GM23248 (cell line): ENCODE measurements around the gene PIAS2. TPM values are rescaled to one million over a fixed set of nuclear protein-coding genes. Genes with fewer than 3 reads are reported as not detected.

Experiments used
- DNase-seq: peaks from one replicate; pipeline ENCODE4 v3.0.0-alpha.2; 2015
- H2AFZ ChIP-seq: fragments of 200-600 bp; sonication (generic); 2 replicates; pipeline ENCODE4 v1.6.1; 2016; ENCODE audit warnings: antibody characterized with exemption
- H3F3A ChIP-seq: fragments of 200-600 bp; sonication (generic); 2 replicates; pipeline ENCODE4 v1.6.1; 2016; ENCODE audit warnings: mild to moderate bottlenecking, antibody characterized with exemption, mixed run types; ENCODE audit not compliant: insufficient read depth
- H3K27ac ChIP-seq: fragments of 200-600 bp; sonication (generic); 2 replicates; pipeline ENCODE4 v1.5.1; 2016; ENCODE audit warnings: mild to moderate bottlenecking
- H3K27me3 ChIP-seq: fragments of 200-600 bp; sonication (generic); replicated peaks from 2 replicates; pipeline ENCODE4 v1.6.1; 2016; ENCODE audit warnings: mild to moderate bottlenecking; ENCODE audit not compliant: insufficient read depth
- H3K36me3 ChIP-seq: fragments of 200-600 bp; sonication (generic); 2 replicates; pipeline ENCODE4 v1.6.1; 2016; ENCODE audit warnings: low read depth, mild to moderate bottlenecking
- H3K4me1 ChIP-seq: fragments of 200-600 bp; sonication (generic); 2 replicates; pipeline ENCODE4 v1.6.1; 2016; ENCODE audit warnings: mild to moderate bottlenecking; ENCODE audit not compliant: insufficient read depth
- H3K4me2 ChIP-seq: fragments of 200-600 bp; sonication (generic); one replicate; pipeline ENCODE4 v1.6.1; 2016; ENCODE audit warnings: mild to moderate bottlenecking; ENCODE audit not compliant: unreplicated experiment
- H3K4me3 ChIP-seq: fragments of 200-600 bp; sonication (generic); 2 replicates; pipeline ENCODE4 v1.5.1; 2016; ENCODE audit warnings: mild to moderate bottlenecking
- H3K79me2 ChIP-seq: fragments of 200-600 bp; sonication (generic); 2 replicates; pipeline ENCODE4 v1.6.1; 2016; ENCODE audit warnings: mild to moderate bottlenecking; ENCODE audit not compliant: insufficient read depth
- H3K9ac ChIP-seq: fragments of 200-600 bp; sonication (generic); 2 replicates; pipeline ENCODE4 v1.6.1; 2016; ENCODE audit warnings: mild to moderate bottlenecking
- H3K9me2 ChIP-seq: fragments of 200-600 bp; sonication (generic); 2 replicates; pipeline ENCODE4 v1.6.1; 2016; ENCODE audit warnings: mixed run types, mild to moderate bottlenecking, moderate library complexity; ENCODE audit not compliant: insufficient read depth
- H3K9me3 ChIP-seq: fragments of 200-600 bp; sonication (generic); one replicate; pipeline ENCODE4 v1.6.1; 2017; ENCODE audit warnings: low read depth
- H4K20me1 ChIP-seq: fragments of 200-600 bp; sonication (generic); 2 replicates; pipeline ENCODE4 v1.6.0; 2016; ENCODE audit not compliant: insufficient read depth
- EZH2 ChIP-seq: fragments of 200-600 bp; sonication (generic); IDR thresholded peaks from 2 replicates; pipeline ENCODE4 v1.6.1; 2018; ENCODE audit warnings: antibody characterized with exemption, mild to moderate bottlenecking; ENCODE audit not compliant: insufficient read depth, poor library complexity, severe bottlenecking
- EZH2phosphoT487 ChIP-seq: fragments of 200-600 bp; sonication (generic); IDR thresholded peaks from 2 replicates; pipeline ENCODE4 v1.6.1; 2018; ENCODE audit warnings: antibody characterized with exemption, moderate library complexity, mild to moderate bottlenecking, low read depth; ENCODE audit not compliant: insufficient read depth
- WGBS, 2 experiments: methylation state at CpG; one replicate each; pipeline ENCODE4 v1.1.6; 2015 to 2017; ENCODE audit warnings: low lambda C conversion rate in 2 of 2, low coverage in 1 of 2; ENCODE audit errors: missing lambda C conversion rate in 2 of 2; 5-methylcytosine and 5-hydroxymethylcytosine counted together
- in situ Hi-C: fragments of 300-500 bp; cut with MboI; formaldehyde crosslinking; loops from 2 replicates; pipeline ENCODE4 v1.15.0; 2020
- polyA plus RNA-seq: library from polyadenylated mRNA; unstranded; fragments of >200 nt; fragmentation: Nextera tagmentation; extraction: Ambion mirVana; gene quantifications from 2 replicates; pipeline ENCODE4 v1.2.1, GENCODE V29; 2016
- total RNA-seq: library from RNA; depleted of rRNA; stranded (reverse); fragments of >200 nt; shearing (Covaris generic); gene quantifications from 2 replicates; pipeline ENCODE4 v1.2.3, GENCODE V29; 2014

The PIAS2 gene
- total and polyA plus RNA-seq, 2 experiments from 2014 or later = 21.3 to 23.0 TPM

- no peak for TF ChIP-seq EZH2phosphoT487
- TF ChIP-seq EZH2 = no peak
- in situ Hi-C loops = no loop called here
- H3K4me1 ChIP-seq = no peaks in the 10 kb centered on the region; the same call in 1 of the 2 replicates
- H3K27ac ChIP-seq = no peak overlapping the region
- H3K4me3 ChIP-seq = no peak overlapping the region
- no peaks in the 10 kb centered on the region for H3F3A ChIP-seq
- no peak overlapping the region for H3K9ac ChIP-seq
- H2AFZ ChIP-seq = no peak overlapping the region
- peaks cover 22% of the 10 kb centered on the region for H3K79me2 ChIP-seq
- no peaks in the 10 kb centered on the region for H3K27me3 ChIP-seq
- H3K36me3 ChIP-seq = no peaks in the 10 kb centered on the region
- no peak for DNase-seq
- H4K20me1 ChIP-seq = no peaks in the 10 kb centered on the region; the same call in 1 of the 2 replicates
- no peaks in the 10 kb centered on the region for H3K9me3 ChIP-seq
- no peaks in the 10 kb centered on the region for H3K9me2 ChIP-seq
- no peak overlapping the region for H3K4me2 ChIP-seq
Observed at GRCh38 chr18:46856973-46857372, 60.3 kb downstream of the PIAS2 start.

GRCh38 chr18:46849007-46849406, 68.3 kb downstream of the PIAS2 start:
- no peak overlapping the region for H2AFZ ChIP-seq
- no peak for TF ChIP-seq EZH2
- TF ChIP-seq EZH2phosphoT487 = no peak
- H3K9me2 ChIP-seq = no peaks in the 10 kb centered on the region
- in situ Hi-C loops = no loop called here
- H3K4me2 ChIP-seq = no peak overlapping the region
- no peaks in the 10 kb centered on the region for H3K36me3 ChIP-seq
- no peak for DNase-seq
- no peak overlapping the region for H3K27ac ChIP-seq
- H3K4me1 ChIP-seq = no peaks in the 10 kb centered on the region
- no peaks in the 10 kb centered on the region for H3K9me3 ChIP-seq
- no peak overlapping the region for H3K9ac ChIP-seq
- no peak overlapping the region for H3K4me3 ChIP-seq
- H3K79me2 ChIP-seq = no peaks in the 10 kb centered on the region
- H3F3A ChIP-seq = no peaks in the 10 kb centered on the region
- no peaks in the 10 kb centered on the region for H4K20me1 ChIP-seq
- no peaks in the 10 kb centered on the region for H3K27me3 ChIP-seq

GRCh38 chr18:46843372-46843771, 73.9 kb downstream of the PIAS2 start:
- Histone ChIP-seq H2AFZ (no peak overlapping the region), H3K36me3 (no peaks in the 10 kb centered on the region), H3K4me2 (no peak overlapping the region), H3F3A (no peaks in the 10 kb centered on the region), H3K4me1 (no peaks in the 10 kb centered on the region), H3K9me3 (no peaks in the 10 kb centered on the region), H4K20me1 (no peaks in the 10 kb centered on the region), H3K9ac (no peak overlapping the region), H3K4me3 (no peak overlapping the region), H3K27ac (no peak overlapping the region), H3K9me2 (no peaks in the 10 kb centered on the region), H3K79me2 (no peaks in the 10 kb centered on the region), H3K27me3 (no peaks in the 10 kb centered on the region)
- no peak for TF ChIP-seq EZH2phosphoT487
- WGBS, 2 experiments = 96% methylated on average over 1 of the region's 1 CpG
- in situ Hi-C loops = no loop called here
- DNase-seq = no peak

- no peaks in the 10 kb centered on the region for H3K79me2 ChIP-seq
- no peaks in the 10 kb centered on the region for H3K27me3 ChIP-seq
- 85 to 86% methylated on average over 5 of the region's 5 CpGs for WGBS, 2 experiments
- no peaks in the 10 kb centered on the region for H3K9me3 ChIP-seq
- no peak for DNase-seq
- H3K4me1 ChIP-seq = no peaks in the 10 kb centered on the region
- H3K9me2 ChIP-seq = no peaks in the 10 kb centered on the region
- no peak overlapping the region for H3K9ac ChIP-seq
- in situ Hi-C loops = no loop called here
- H3K27ac ChIP-seq = no peak overlapping the region
- H3K4me2 ChIP-seq = no peak overlapping the region
- no peak for TF ChIP-seq EZH2phosphoT487
- no peak for TF ChIP-seq EZH2
- no peak overlapping the region for H3K4me3 ChIP-seq
- H3K36me3 ChIP-seq = no peaks in the 10 kb centered on the region
- no peaks in the 10 kb centered on the region for H4K20me1 ChIP-seq
- no peak overlapping the region for H2AFZ ChIP-seq
- H3F3A ChIP-seq = no peaks in the 10 kb centered on the region
Observed at GRCh38 chr18:46842583-46842982, 74.7 kb downstream of the PIAS2 start.

- 98 to 100% methylated on average over 1 of the region's 1 CpG for WGBS, 2 experiments
- H3K4me2 ChIP-seq = no peak overlapping the region
- no peaks in the 10 kb centered on the region for H3F3A ChIP-seq
- no peak overlapping the region for H3K9ac ChIP-seq
- H3K79me2 ChIP-seq = no peaks in the 10 kb centered on the region
- no peak overlapping the region for H3K27ac ChIP-seq
- no peaks in the 10 kb centered on the region for H3K27me3 ChIP-seq
- no peak overlapping the region for H2AFZ ChIP-seq
- no peak overlapping the region for H3K4me3 ChIP-seq
- no peak for TF ChIP-seq EZH2phosphoT487
- no peak for TF ChIP-seq EZH2
- no peak for DNase-seq
- H3K9me3 ChIP-seq = no peaks in the 10 kb centered on the region
- no peaks in the 10 kb centered on the region for H4K20me1 ChIP-seq
- no peaks in the 10 kb centered on the region for H3K4me1 ChIP-seq
- H3K36me3 ChIP-seq = peaks cover 10% of the 10 kb centered on the region; the same call in 1 of the 2 replicates
- in situ Hi-C loops = no loop called here
- no peaks in the 10 kb centered on the region for H3K9me2 ChIP-seq
Observed at GRCh38 chr18:46833899-46834298, 83.4 kb downstream of the PIAS2 start.
